HCT116 (cell line): Measurements from ENCODE around the gene PTPN2. TPM values are rescaled to one million over a fixed set of nuclear protein-coding genes. Genes with fewer than 3 reads are reported as not detected.
"Not testable (repeated sequence)": the region's sequence is repeated elsewhere in the genome, so short reads cannot be mapped to it uniquely, and the experiment has no call there.

Experiments used
- ATAC-seq: fragments of 200-7000 bp; cut with Tn5 transposase; 2 replicates; pipeline ENCODE4 v1.9.1; 2020; ENCODE audit warnings: mild to moderate bottlenecking, moderate library complexity
- BruUV-seq: library from RNA; stranded (reverse); fragments of 400-500 nt; replicated peaks from 2 replicates; lab custom pipeline; 2021; lab: Mats Ljungman, UMichigan
- CTCF ChIA-PET: fragments of 300-600 bp; sonication (Branson Sonifier 250); formaldehyde crosslinking; loops from one replicate; lab custom pipeline; 2021; ENCODE audit warnings: antibody characterized with exemption; lab: Charles Lee
- POLR2A ChIA-PET: fragments of 300-600, 350-600 bp; sonication (Branson Sonifier 250); formaldehyde crosslinking; loops from one replicate; lab custom pipeline; 2021; ENCODE audit warnings: antibody characterized with exemption; lab: Charles Lee
- RAD21 ChIA-PET, 2 experiments: fragments of 300-600 bp; sonication (Branson Sonifier 250); formaldehyde crosslinking; loops; one replicate each; lab custom pipeline; 2023; ENCODE audit warnings: low total read pairs in 2 of 2; ENCODE audit not compliant: uncharacterized antibody in 2 of 2, unreplicated experiment in 2 of 2, low non-redundant PET in 1 of 2; lab: Charles Lee
- DNase-seq: peaks from one replicate; pipeline ENCODE4 v3.0.0-alpha.2; 2010; ENCODE audit warnings: low read depth, low spot score
- H2AFZ ChIP-seq: fragments of 200-600 bp; shearing (Covaris generic), sonication (generic); 2 replicates; pipeline ENCODE4 v1.6.1; 2017; ENCODE audit warnings: low read depth, mixed run types, mixed read lengths, antibody characterized with exemption, low read length; ENCODE audit not compliant: poor library complexity, severe bottlenecking
- H3K27ac ChIP-seq: 2 replicates; pipeline ENCODE4 v1.5.1; 2012; ENCODE audit warnings: low read depth, low read length
- H3K27me3 ChIP-seq: fragments of 200-600 bp; sonication (generic); 2 replicates; pipeline ENCODE4 v1.6.1; 2016; ENCODE audit warnings: mixed run types, low read length, mixed read lengths; ENCODE audit not compliant: insufficient read depth
- H3K36me3 ChIP-seq, 2 experiments: fragments of 200-500 bp in 1 of 2; fragments of 200-600 bp in 1 of 2; sonication (Bioruptor generic) in 1 of 2; sonication (generic) in 1 of 2; 2 replicates each; pipeline versions ENCODE4 v1.5.1 to v1.6.1; 2014 to 2016; ENCODE audit warnings: low read length in 2 of 2, inconsistent platforms in 1 of 2, mixed read lengths in 1 of 2, mixed run types in 1 of 2; ENCODE audit not compliant: insufficient read depth in 2 of 2, control insufficient read depth in 1 of 2
- H3K4me1 ChIP-seq, 2 experiments: fragments of 200-600 bp in 1 of 2; sonication (generic) in 1 of 2; 2 replicates each; pipeline versions ENCODE4 v1.5.1 to v1.6.1; 2012 to 2017; ENCODE audit warnings: low read length in 2 of 2, inconsistent platforms in 1 of 2, mild to moderate bottlenecking in 1 of 2, mixed read lengths in 1 of 2, mixed run types in 1 of 2, moderate library complexity in 1 of 2; ENCODE audit not compliant: insufficient read depth in 2 of 2, control insufficient read depth in 1 of 2
- H3K4me2 ChIP-seq: fragments of 200-600 bp; sonication (generic); 2 replicates; pipeline ENCODE4 v1.6.1; 2017; ENCODE audit warnings: mixed run types, low read length, mixed read lengths
- H3K4me3 ChIP-seq, 2 experiments: fragments of 200-600 bp in 1 of 2; sonication (generic) in 1 of 2; replicated peaks in 1 of 2; 2 replicates each; pipeline ENCODE4 v1.5.1; 2011 to 2016; ENCODE audit warnings: low read length in 2 of 2, control low read depth in 1 of 2, low read depth in 1 of 2, mild to moderate bottlenecking in 1 of 2, mixed read lengths in 1 of 2, mixed run types in 1 of 2
- H3K79me2 ChIP-seq: fragments of 200-600 bp; sonication (generic); 2 replicates; pipeline ENCODE4 v1.6.1; 2017; ENCODE audit warnings: mild to moderate bottlenecking, mixed run types, low read length, moderate library complexity, mixed read lengths; ENCODE audit not compliant: insufficient read depth
- H3K9ac ChIP-seq: fragments of 200-600 bp; sonication (generic); 2 replicates; pipeline ENCODE4 v1.6.1; 2016; ENCODE audit warnings: low read length, mixed read lengths
- H3K9me2 ChIP-seq: fragments of 200-600 bp; sonication (generic), shearing (Covaris generic); 2 replicates; pipeline ENCODE4 v1.6.1; 2017; ENCODE audit warnings: mixed run types, mild to moderate bottlenecking, moderate library complexity; ENCODE audit not compliant: insufficient read depth
- H3K9me3 ChIP-seq, 2 experiments: fragments of 200-500 bp in 1 of 2; fragments of 200-600 bp in 1 of 2; sonication (Bioruptor generic) in 1 of 2; sonication (generic) in 1 of 2; 2 replicates each; pipeline ENCODE4 v1.6.1; 2014 to 2017; ENCODE audit warnings: low read length in 2 of 2, mixed read lengths in 2 of 2, inconsistent platforms in 1 of 2, low read depth in 1 of 2, mild to moderate bottlenecking in 1 of 2, mixed run types in 1 of 2, moderate library complexity in 1 of 2; ENCODE audit not compliant: control insufficient read depth in 1 of 2, insufficient read depth in 1 of 2
- H4K20me1 ChIP-seq: fragments of 200-600 bp; sonication (generic), shearing (Covaris generic); 2 replicates; pipeline ENCODE4 v1.6.1; 2017; ENCODE audit warnings: mixed run types, mild to moderate bottlenecking, moderate library complexity; ENCODE audit not compliant: insufficient read depth
- ZBTB33 ChIP-seq: IDR thresholded peaks from 2 replicates; pipeline ENCODE4 v1.6.1; 2011; ENCODE audit warnings: mild to moderate bottlenecking, low read length, moderate library complexity; ENCODE audit not compliant: insufficient replicate concordance; ENCODE audit errors: extremely low read depth
- intact Hi-C: fragments of 100-400 bp; cut with micrococcal nuclease; formaldehyde crosslinking; loops from 2 replicates; pipeline ENCODE4 v1.10.0; 2022
- total RNA-seq: library from RNA; stranded (reverse); gene quantifications from one replicate; pipeline ENCODE4 v1.2.1, GENCODE V29; 2021; ENCODE audit not compliant: unreplicated experiment

PTPN2 gene
- total RNA-seq, 1 experiment from 2014 or later, result 50.3 TPM

GRCh38 chr18:12873961-12874567 is 10.0 kb downstream of the PTPN2 start:
- H3K9me2 ChIP-seq, RAD21 ChIA-PET, H3K4me1 ChIP-seq, intact Hi-C loops, H3K27ac ChIP-seq, CTCF ChIA-PET, H2AFZ ChIP-seq, POLR2A ChIA-PET, H3K36me3 ChIP-seq, H3K9me3 ChIP-seq, ATAC-seq, H3K4me2 ChIP-seq, DNase-seq, H3K9ac ChIP-seq, H3K4me3 ChIP-seq, H4K20me1 ChIP-seq, H3K27me3 ChIP-seq, BruUV-seq: not testable (repeated sequence)
- H3K79me2 ChIP-seq, result peaks cover 69% of the 10 kb centered on the region

- DNase-seq (no peak), ATAC-seq (no peak)
- H3K4me2 ChIP-seq, result no peak overlapping the region
- no peak overlapping the region for H3K9ac ChIP-seq
- H3K36me3 ChIP-seq, result no peaks in the 10 kb centered on the region
- H3K9me3 ChIP-seq, result no peaks in the 10 kb centered on the region
- ChIA-PET RAD21 (no interaction called here), POLR2A (no interaction called here)
- H3K9me2 ChIP-seq, result no peaks in the 10 kb centered on the region
- no peak overlapping the region for H3K27ac ChIP-seq
- TF ChIP-seq ZBTB33, result no peak
- TF ChIP-seq, all 23 proteins: peak for 0
- Histone ChIP-seq H4K20me1 (peaks cover 3% of the 10 kb centered on the region; the same call in 1 of the 2 replicates), H2AFZ (no peak overlapping the region), H3K4me3 (no peak overlapping the region), H3K4me1 (no peaks in the 10 kb centered on the region), H3K27me3 (no peaks in the 10 kb centered on the region), H3K79me2 (peaks cover 68% of the 10 kb centered on the region)
- intact Hi-C loops, result no loop called here
- CTCF ChIA-PET, result no interaction called here
- BruUV-seq, result no TSS peak
These were observed 11.6 kb downstream of the PTPN2 start for GRCh38 chr18:12872408-12872807.
